Hematopoietic multipotent progenitor cell treated with erythropoietin and hydrocortisone succinate and interleukin-3 and kit ligand, for 15 days (in vitro differentiated cells): ENCODE measurements around the gene TMEM252.

ENCODE experiments used
- DNase-seq: peaks from one replicate; pipeline ENCODE4 v3.0.0-alpha.2; 2015; ENCODE audit warnings: low spot score

TMEM252 gene

DNA sequence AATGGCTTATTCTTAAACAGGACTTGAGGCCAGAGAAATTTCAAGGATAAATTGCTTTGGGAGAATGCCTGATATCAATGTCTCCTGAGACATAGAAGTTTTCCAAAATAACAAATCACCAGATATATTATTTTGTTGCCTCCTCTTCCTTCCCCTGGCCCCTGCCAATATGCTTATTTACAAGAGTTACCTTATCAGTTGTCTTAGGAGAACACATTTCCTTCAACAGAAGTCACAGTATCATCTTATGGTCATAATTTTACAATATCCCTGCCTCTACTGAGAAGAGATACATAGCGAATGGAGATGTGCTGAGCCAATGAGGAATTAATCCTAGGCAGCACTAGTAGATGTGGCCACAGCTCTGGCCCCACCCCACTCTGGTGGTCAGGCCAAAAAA lies 43.1 kb downstream of the TMEM252 start:
- no peak for DNase-seq

DNA sequence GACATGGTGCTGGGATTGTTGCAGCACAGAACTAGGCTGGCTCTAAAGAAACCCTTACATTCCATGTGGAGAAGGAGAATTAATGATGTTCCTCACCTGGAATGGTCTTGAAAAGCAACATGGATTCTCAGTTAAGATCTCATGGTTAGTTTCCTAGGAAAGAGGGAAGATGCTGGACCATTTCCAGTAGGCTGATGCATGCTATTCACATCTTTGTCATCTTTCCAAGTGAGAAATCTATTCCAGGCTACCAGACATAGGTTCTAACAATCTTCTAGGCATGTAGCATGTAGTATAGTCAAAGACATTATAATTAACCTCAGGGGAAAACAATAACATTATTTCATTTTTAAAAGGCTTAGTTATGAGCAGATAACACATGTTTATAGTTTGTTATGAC lies 44.3 kb downstream of the TMEM252 start:
- DNase-seq = no peak

DNA sequence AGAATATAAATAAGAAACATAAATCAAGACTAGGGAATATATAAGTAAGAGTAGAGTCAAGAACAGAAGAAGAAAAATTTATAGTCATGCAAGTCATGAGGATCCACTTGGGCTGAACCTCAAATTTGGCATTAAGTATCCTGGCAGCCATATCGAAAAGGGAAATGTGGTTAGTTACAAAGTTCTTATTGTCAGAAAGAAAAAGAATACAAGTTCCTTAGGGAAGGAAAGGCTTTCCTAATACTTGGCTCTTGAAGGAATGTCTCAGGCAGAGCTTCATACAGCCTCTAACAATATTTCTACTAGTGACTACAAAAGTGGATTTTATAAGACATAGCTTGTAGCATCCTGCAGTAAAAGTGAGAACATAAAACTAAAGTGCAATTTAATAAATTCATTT lies 45.4 kb downstream of the TMEM252 start:
- no peak for DNase-seq

DNA sequence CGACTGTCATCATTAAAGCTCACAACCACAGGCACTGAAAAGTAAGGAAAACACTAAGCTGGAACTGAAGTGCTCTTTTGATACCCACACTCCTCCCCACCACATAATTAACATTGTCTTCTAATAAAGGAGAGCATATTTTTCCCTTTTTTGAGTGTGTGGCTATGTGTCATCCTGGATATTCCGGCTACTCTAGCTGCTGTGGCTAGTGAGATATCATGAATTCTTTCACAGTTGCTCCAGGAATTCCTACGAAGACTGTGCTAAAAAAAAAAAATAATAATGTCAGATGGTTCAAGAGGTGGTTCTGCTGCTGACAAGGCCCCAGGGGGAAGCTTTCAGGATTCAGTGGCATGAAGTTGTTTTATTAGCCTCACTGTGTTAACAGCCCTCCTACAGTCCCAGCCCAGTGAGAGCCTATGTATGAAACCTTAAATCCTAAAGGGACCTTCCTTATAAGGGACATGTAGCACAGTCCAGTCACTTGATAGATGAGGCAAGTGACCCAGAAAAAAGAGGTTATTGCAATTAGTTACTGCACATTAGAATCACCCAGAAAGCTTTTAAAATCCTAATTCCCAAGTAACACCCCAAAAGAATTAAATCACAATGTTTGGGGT lies 46.6 kb downstream of the TMEM252 start:
- no peak for DNase-seq

DNA sequence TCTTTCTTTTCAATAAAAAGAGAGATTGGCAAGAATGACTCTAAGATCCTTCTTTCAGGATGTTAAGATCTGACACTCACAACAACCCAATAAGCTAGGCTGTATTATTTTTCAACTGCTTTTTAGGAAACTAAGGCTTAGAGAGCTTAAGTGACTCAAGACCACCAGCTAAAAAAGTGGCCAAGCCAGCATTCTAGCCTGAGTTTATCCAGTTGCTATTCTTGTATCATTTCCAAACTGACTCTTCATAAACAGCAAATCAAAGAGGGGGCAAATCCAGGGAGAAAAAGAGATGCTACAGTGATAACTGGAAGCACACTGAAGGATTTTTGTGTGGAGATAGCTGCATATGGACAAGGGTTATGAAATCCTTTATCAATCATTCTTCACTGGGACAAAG lies 47.1 kb downstream of the TMEM252 start:
- no peak for DNase-seq

DNA sequence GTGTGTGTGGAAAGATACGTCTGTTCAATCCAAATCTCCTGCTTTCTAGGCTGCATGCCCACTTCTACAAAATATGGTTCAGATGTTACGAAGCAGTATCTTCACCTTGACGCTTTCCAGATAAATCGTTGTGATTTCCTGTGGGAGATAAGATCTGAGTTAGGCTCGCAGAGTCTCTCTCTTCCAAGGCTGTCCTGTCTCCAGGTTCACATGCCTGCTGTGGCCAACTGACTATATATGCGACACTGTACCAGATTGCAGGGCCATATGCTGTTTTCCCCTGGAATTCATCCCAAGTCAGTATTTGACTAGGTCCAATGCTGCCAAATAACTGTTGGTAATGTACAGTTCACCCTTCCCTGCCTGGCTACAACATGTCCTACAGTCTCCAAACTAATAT lies 47.9 kb downstream of the TMEM252 start:
- no peak for DNase-seq

DNA sequence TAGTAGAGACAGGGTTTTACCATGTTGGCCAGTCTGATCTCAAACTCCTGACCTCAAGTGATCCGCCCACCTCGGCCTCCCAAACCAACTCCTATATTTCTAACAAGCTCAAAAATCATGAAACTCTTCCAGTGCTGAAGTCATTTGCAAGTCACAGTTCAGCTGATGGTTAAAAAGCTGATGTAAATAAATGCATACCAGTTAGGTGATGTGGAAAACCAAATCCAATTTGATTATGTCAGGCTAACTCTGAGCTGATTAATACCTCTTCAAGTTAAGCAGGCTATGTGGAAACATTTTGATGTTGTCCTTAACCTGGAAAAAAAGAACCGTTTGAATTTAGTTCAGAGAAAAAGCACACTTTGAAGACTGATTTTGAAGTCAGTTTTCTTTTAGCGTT lies 51.0 kb downstream of the TMEM252 start:
- no peak for DNase-seq

DNA sequence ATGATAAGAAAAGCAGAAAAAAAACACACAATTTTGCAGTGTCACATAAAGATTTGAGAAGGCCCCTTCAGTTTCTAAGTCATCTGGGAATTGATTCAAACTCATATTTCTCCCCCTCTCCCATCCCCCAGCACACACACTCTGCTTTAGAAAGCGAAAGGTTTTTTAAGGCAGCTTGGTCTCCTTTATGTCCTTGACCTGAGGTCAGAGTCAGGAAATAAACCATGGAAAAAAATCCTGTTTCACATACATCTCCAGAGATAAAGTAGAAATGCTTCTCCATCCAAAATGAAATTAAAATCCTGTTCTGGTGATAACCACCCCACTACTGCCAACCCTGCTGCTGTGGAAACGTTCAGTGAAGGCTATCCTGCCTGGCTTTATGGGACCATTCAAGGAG lies 52.6 kb downstream of the TMEM252 start:
- no peak for DNase-seq
